ENCODE measurements around the gene ABTB2. TPM values are rescaled to one million over a fixed set of nuclear protein-coding genes. Genes with fewer than 3 reads are reported as not detected.

ABTB2 gene
- total and polyA plus RNA-seq, 2 of the 8 experiments (the other 6 are each of a cell fraction or from before 2014, with no cell fraction given), result 7.7 to 10.2 TPM

GRCh38 chr11:34219279-34219678 lies 138.5 kb downstream of the ABTB2 start:
- Histone ChIP-seq H3K4ac (replicated peaks; ENCODE audit: insufficient read length, low read depth, low read length) (no peak overlapping the region), H3K23me2 (ENCODE audit: low read depth, low read length) (no peaks in the 10 kb centered on the region), H3K9me3 (ENCODE audit: insufficient read depth in 2 of 2, low read depth in 1 of 2, low read length in 1 of 2) (no peaks in the 10 kb centered on the region), H4K5ac (ENCODE audit: insufficient read length, low read depth, low read length) (no peak overlapping the region), H2BK120ac (replicated peaks; ENCODE audit: low read depth, low read length) (no peak overlapping the region), H2BK5ac (ENCODE audit: low read depth, low read length) (no peak overlapping the region), H4K20me1 (replicated peaks in 1 of 2; ENCODE audit: control insufficient read depth in 1 of 2, insufficient read depth in 2 of 2, low read length in 2 of 2) (no peaks in the 10 kb centered on the region), H3K27me3 (replicated peaks in 1 of 4; ENCODE audit: control insufficient read depth in 3 of 4, extremely low read depth in 1 of 4, insufficient read depth in 3 of 4, low read length in 3 of 4) (no peaks in the 10 kb centered on the region), H2BK15ac (ENCODE audit: low read length) (no peak overlapping the region), H3K14ac (ENCODE audit: insufficient read length) (no peak overlapping the region), H3K79me2 (ENCODE audit: control insufficient read depth in 1 of 2, insufficient read depth in 2 of 2, low read length in 2 of 2) (no peaks in the 10 kb centered on the region), H3K79me1 (ENCODE audit: low read depth, low read length) (no peaks in the 10 kb centered on the region), H4K91ac (replicated peaks; ENCODE audit: insufficient read length, low read length) (no peak overlapping the region), H3K4me3 (ENCODE audit: extremely low read depth in 1 of 4, insufficient read depth in 2 of 4, low read depth in 3 of 4, low read length in 4 of 4) (no peak overlapping the region), H4K8ac (ENCODE audit: extremely low read depth, insufficient read depth, low read length) (no peak overlapping the region), H3K23ac (ENCODE audit: insufficient read length) (no peak overlapping the region), H2BK20ac (ENCODE audit: low read length) (no peak overlapping the region), H2BK12ac (ENCODE audit: low read depth, low read length) (no peak overlapping the region), H3K9ac (replicated peaks in 1 of 4; ENCODE audit: extremely low read depth in 1 of 4, low read depth in 3 of 4, low read length in 3 of 4) (no peak overlapping the region), H3K4me1 (replicated peaks in 1 of 4; ENCODE audit: control insufficient read depth in 3 of 4, insufficient read depth in 4 of 4, low read length in 3 of 4) (peaks cover 2 to 14% (median 9%) of the 10 kb centered on the region in 4 experiments; a peak in 6 of 7 replicates), H3K4me2 (ENCODE audit: insufficient read depth in 1 of 2, low read depth in 2 of 2, low read length in 2 of 2) (no peak overlapping the region), H2AK5ac (ENCODE audit: low read depth, low read length) (no peak overlapping the region), H2AFZ (ENCODE audit: low read length) (no peak overlapping the region), H3K36me3 (ENCODE audit: control insufficient read depth in 2 of 4, insufficient read depth in 4 of 4, low read length in 3 of 4) (no peaks in the 10 kb centered on the region), H3K56ac (replicated peaks; ENCODE audit: insufficient read length, low read depth, low read length) (no peak overlapping the region), H3K18ac (ENCODE audit: extremely low read depth, low read length) (no peak overlapping the region), H3K27ac (ENCODE audit: low read depth, low read length) (no peak overlapping the region)
- CTCF ChIA-PET (ENCODE audit: partially characterized antibody), result interaction anchor here (0.7 to 2.1 kb wide), 4 partner anchors 9 to 45 kb away, joined by 3 to 8 read pairs (median 5); no protein-coding TSS in a partner anchor
- POLR2A ChIA-PET (ENCODE audit: partially characterized antibody), result no interaction called here
- no peak for DNase-seq (ENCODE audit: low read depth in 1 of 2, low spot score in 2 of 2)
- WGBS, 2 experiments (ENCODE audit: extremely low coverage in 1 of 2, insufficient coverage in 1 of 2, insufficient read length in 1 of 2, insufficient replicate concordance in 2 of 2, low coverage in 1 of 2, low lambda C conversion rate in 2 of 2, missing lambda C conversion rate in 1 of 2), result 100% methylated on average over 1 of the region's 1 CpG; no CpG with 5 or more reads in 1 of the 2 experiments
- TF ChIP-seq, protein P1, sequence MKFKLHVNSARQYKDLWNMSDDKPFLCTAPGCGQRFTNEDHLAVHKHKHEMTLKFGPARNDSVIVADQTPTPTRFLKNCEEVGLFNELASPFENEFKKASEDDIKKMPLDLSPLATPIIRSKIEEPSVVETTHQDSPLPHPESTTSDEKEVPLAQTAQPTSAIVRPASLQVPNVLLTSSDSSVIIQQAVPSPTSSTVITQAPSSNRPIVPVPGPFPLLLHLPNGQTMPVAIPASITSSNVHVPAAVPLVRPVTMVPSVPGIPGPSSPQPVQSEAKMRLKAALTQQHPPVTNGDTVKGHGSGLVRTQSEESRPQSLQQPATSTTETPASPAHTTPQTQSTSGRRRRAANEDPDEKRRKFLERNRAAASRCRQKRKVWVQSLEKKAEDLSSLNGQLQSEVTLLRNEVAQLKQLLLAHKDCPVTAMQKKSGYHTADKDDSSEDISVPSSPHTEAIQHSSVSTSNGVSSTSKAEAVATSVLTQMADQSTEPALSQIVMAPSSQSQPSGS (IDR thresholded peaks at IDR 0.05; ENCODE audit: low read length), result no peak
- no peak for TF ChIP-seq CTBP2 (IDR thresholded peaks at IDR 0.05; ENCODE audit: borderline replicate concordance, insufficient read depth, insufficient read length, low read length)
- FAIRE-seq, result no peak
